H9 (cell line): Measurements from ENCODE around the gene CLPSL1. TPM values are rescaled to one million over a fixed set of nuclear protein-coding genes. Genes with fewer than 3 reads are reported as not detected.

Experiments
- DNase-seq: peaks from one replicate; pipeline ENCODE4 v3.0.0-alpha.2; 2017
- H2AFZ ChIP-seq: one replicate; pipeline ENCODE4 v1.6.1; 2013; ENCODE audit warnings: mild to moderate bottlenecking, low read length, control low read depth, moderate library complexity
- H2AK5ac ChIP-seq: 2 replicates; pipeline ENCODE4 v1.6.1; 2013; ENCODE audit warnings: low read length, control low read depth, mixed read lengths; ENCODE audit not compliant: insufficient read length
- H2BK120ac ChIP-seq: one replicate; pipeline ENCODE4 v1.6.1; 2013; ENCODE audit warnings: low read depth, mild to moderate bottlenecking, low read length, control low read depth, inconsistent platforms; ENCODE audit not compliant: poor library complexity, severe bottlenecking
- H2BK12ac ChIP-seq: 2 replicates; pipeline ENCODE4 v1.6.1; 2013; ENCODE audit warnings: low read length, control low read depth, mixed read lengths, low read depth; ENCODE audit not compliant: insufficient read length
- H2BK15ac ChIP-seq: 2 replicates; pipeline ENCODE4 v1.6.1; 2013; ENCODE audit warnings: low read depth, low read length, control low read depth
- H2BK20ac ChIP-seq: one replicate; pipeline ENCODE4 v1.6.1; 2013; ENCODE audit warnings: low read depth, mild to moderate bottlenecking, low read length, control low read depth, inconsistent platforms; ENCODE audit not compliant: poor library complexity, severe bottlenecking
- H2BK5ac ChIP-seq: 2 replicates; pipeline ENCODE4 v1.6.1; 2013; ENCODE audit warnings: low read length, control low read depth, mixed read lengths; ENCODE audit not compliant: insufficient read length
- H3K14ac ChIP-seq: 2 replicates; pipeline ENCODE4 v1.6.1; 2013; ENCODE audit warnings: low read length, control low read depth; ENCODE audit not compliant: insufficient read depth
- H3K18ac ChIP-seq: 2 replicates; pipeline ENCODE4 v1.6.1; 2013; ENCODE audit warnings: low read depth, mild to moderate bottlenecking, mixed read lengths, low read length, control low read depth; ENCODE audit not compliant: insufficient read length
- H3K23ac ChIP-seq: 2 replicates; pipeline ENCODE4 v1.6.1; 2013; ENCODE audit warnings: low read length, control low read depth, mixed read lengths, low read depth; ENCODE audit not compliant: insufficient read length
- H3K23me2 ChIP-seq: 2 replicates; pipeline ENCODE4 v1.6.1; 2013; ENCODE audit warnings: low read depth, mild to moderate bottlenecking, mixed read lengths, low read length, control low read depth; ENCODE audit not compliant: insufficient read length, poor library complexity, severe bottlenecking
- H3K27ac ChIP-seq: 2 replicates; pipeline ENCODE4 v1.5.1; 2013; ENCODE audit warnings: low read length, control low read depth, mixed read lengths, low read depth; ENCODE audit not compliant: insufficient read length
- H3K27me3 ChIP-seq: 2 replicates; pipeline ENCODE4 v1.6.1; 2013; ENCODE audit warnings: low read length, control low read depth, inconsistent platforms; ENCODE audit not compliant: insufficient read depth
- H3K4ac ChIP-seq: 2 replicates; pipeline ENCODE4 v1.6.1; 2013; ENCODE audit warnings: low read depth, mild to moderate bottlenecking, control low read depth, inconsistent platforms, low read length, moderate library complexity
- H3K4me1 ChIP-seq: 2 replicates; pipeline ENCODE4 v1.6.1; 2013; ENCODE audit warnings: low read length, control low read depth, inconsistent platforms; ENCODE audit not compliant: insufficient read depth
- H3K4me2 ChIP-seq: 2 replicates; pipeline ENCODE4 v1.6.1; 2013; ENCODE audit warnings: low read length, control low read depth, mixed read lengths; ENCODE audit not compliant: insufficient read length, insufficient read depth
- H3K56ac ChIP-seq: 2 replicates; pipeline ENCODE4 v1.6.1; 2013; ENCODE audit warnings: low read depth, mild to moderate bottlenecking, mixed read lengths, low read length, control low read depth; ENCODE audit not compliant: insufficient read length
- H3K79me1 ChIP-seq: 2 replicates; pipeline ENCODE4 v1.6.1; 2013; ENCODE audit warnings: low read depth, mild to moderate bottlenecking, moderate library complexity, low read length, control low read depth, inconsistent platforms; ENCODE audit not compliant: insufficient read depth, poor library complexity, severe bottlenecking
- H3K79me2 ChIP-seq: 2 replicates; pipeline ENCODE4 v1.6.1; 2013; ENCODE audit warnings: low read length, control low read depth, inconsistent platforms; ENCODE audit not compliant: insufficient read depth
- H3K9ac ChIP-seq: 2 replicates; pipeline ENCODE4 v1.6.1; 2013; ENCODE audit warnings: low read length, control low read depth, mixed read lengths; ENCODE audit not compliant: insufficient read length; ENCODE audit errors: extremely low read depth
- H3K9me3 ChIP-seq: one replicate; pipeline ENCODE4 v1.6.1; 2013; ENCODE audit warnings: low read depth, low read length, inconsistent platforms; ENCODE audit not compliant: control insufficient read depth
- H3T11ph ChIP-seq: one replicate; pipeline ENCODE4 v1.6.1; 2013; ENCODE audit warnings: mild to moderate bottlenecking, low read length, control low read depth, inconsistent platforms
- H4K20me1 ChIP-seq: one replicate; pipeline ENCODE4 v1.6.1; 2013; ENCODE audit not compliant: control insufficient read depth, insufficient read length, insufficient read depth
- H4K5ac ChIP-seq: 2 replicates; pipeline ENCODE4 v1.6.1; 2013; ENCODE audit warnings: low read depth, mild to moderate bottlenecking, mixed read lengths, low read length, control low read depth; ENCODE audit not compliant: insufficient read length
- H4K8ac ChIP-seq: replicated peaks from 2 replicates; pipeline ENCODE4 v1.6.1; 2013; ENCODE audit warnings: low read length, control low read depth, mixed read lengths, low read depth; ENCODE audit not compliant: insufficient read length
- H4K91ac ChIP-seq: 2 replicates; pipeline ENCODE4 v1.6.1; 2013; ENCODE audit warnings: low read depth, mild to moderate bottlenecking, moderate library complexity, mixed read lengths, low read length, control low read depth; ENCODE audit not compliant: insufficient read length
- H3K27ac Mint-ChIP-seq, 3 experiments: 2 replicates in 2 of 3; 3 replicates in 1 of 3; pipeline ENCODE4 v1.8.0; 2020 to 2021; ENCODE audit warnings: mixed read lengths in 3 of 3, mild to moderate bottlenecking in 1 of 3, moderate library complexity in 1 of 3
- H3K27me3 Mint-ChIP-seq: 2 replicates; pipeline ENCODE4 v1.8.0; 2021; ENCODE audit warnings: low read depth, mild to moderate bottlenecking, moderate library complexity, mixed read lengths
- H3K36me3 Mint-ChIP-seq, 3 experiments: 2 replicates in 2 of 3; 3 replicates in 1 of 3; pipeline ENCODE4 v1.8.0; 2020 to 2021; ENCODE audit warnings: low read depth in 3 of 3, mixed read lengths in 3 of 3; ENCODE audit not compliant: insufficient read depth in 1 of 3
- H3K4me1 Mint-ChIP-seq, 2 experiments: 2 replicates each; pipeline ENCODE4 v1.8.0; 2020; ENCODE audit warnings: mixed read lengths in 2 of 2
- H3K4me3 Mint-ChIP-seq, 2 experiments: 2 replicates in 1 of 2; 3 replicates in 1 of 2; pipeline ENCODE4 v1.8.0; 2020 to 2021; ENCODE audit warnings: mild to moderate bottlenecking in 2 of 2, mixed read lengths in 2 of 2, moderate library complexity in 1 of 2
- H3K9me3 Mint-ChIP-seq, 2 experiments: 2 replicates in 1 of 2; 3 replicates in 1 of 2; pipeline ENCODE4 v1.8.0; 2020; ENCODE audit warnings: mild to moderate bottlenecking in 2 of 2, mixed read lengths in 2 of 2, moderate library complexity in 1 of 2
- CTCF ChIP-seq: fragments of 200-600 bp; sonication (generic); conservative IDR thresholded peaks from 3 replicates; pipeline ENCODE4 v1.8.0; 2021; ENCODE audit warnings: antibody characterized with exemption, mild to moderate bottlenecking
- WGBS: extraction: QIAGEN DNeasy Blood & Tissue Kit; methylation state at CpG from one replicate; pipeline ENCODE4 v1.1.7; 2013; ENCODE audit warnings: missing lambda C conversion rate, low lambda C conversion rate, mixed read lengths; ENCODE audit not compliant: insufficient read length; ENCODE audit errors: extremely low coverage; 5-methylcytosine and 5-hydroxymethylcytosine counted together
- total RNA-seq: library from RNA; stranded (reverse); gene quantifications from 2 replicates; pipeline ENCODE4 v1.2.1, GENCODE V29; 2021

Gene CLPSL1
- total RNA-seq, 1 experiment from 2014 or later: not detected

- no peak overlapping the region for H2BK12ac ChIP-seq
- no peak overlapping the region for H4K91ac ChIP-seq
- no peak overlapping the region for H3K18ac ChIP-seq
- no peaks in the 10 kb centered on the region; a peak in 1 of 5 replicates for H3K9me3 Mint-ChIP-seq
- H3K14ac ChIP-seq: no peak overlapping the region
- H3K27me3 ChIP-seq: no peaks in the 10 kb centered on the region
- H3K9me3 ChIP-seq: no peaks in the 10 kb centered on the region
- H4K8ac ChIP-seq: no peak overlapping the region
- H3K27me3 Mint-ChIP-seq: no peaks in the 10 kb centered on the region; the same call in none of the 2 replicates
- H3K23ac ChIP-seq: no peak overlapping the region
- no peaks in the 10 kb centered on the region for H3K23me2 ChIP-seq
- no peak overlapping the region for H3K4me2 ChIP-seq
- H3K27ac ChIP-seq: no peak overlapping the region
- H3K27ac Mint-ChIP-seq: peak overlapping the region in 2 of 3 experiments; percentile 30 to 44; a peak in 3 of 7 replicates
- no peak overlapping the region for H2AK5ac ChIP-seq
- no peak overlapping the region for H3K56ac ChIP-seq
- H3K9ac ChIP-seq: no peak overlapping the region
- WGBS: no CpG with 5 or more reads among the region's 6 CpGs
- no peaks in the 10 kb centered on the region for H3K79me2 ChIP-seq
- no peak overlapping the region; a peak in 1 of 5 replicates for H3K4me3 Mint-ChIP-seq
- H3K4me1 Mint-ChIP-seq: peaks cover 39% of the 10 kb centered on the region in 2 experiments
- no peaks in the 10 kb centered on the region; a peak in 1 of 7 replicates for H3K36me3 Mint-ChIP-seq
- no peak overlapping the region for H2BK5ac ChIP-seq
- no peak overlapping the region for H2BK120ac ChIP-seq
- H3K4ac ChIP-seq: no peak overlapping the region
- no peak for TF ChIP-seq CTCF
- no peak overlapping the region for H4K5ac ChIP-seq
- DNase-seq: no peak
- no peak overlapping the region for H2AFZ ChIP-seq
- no peaks in the 10 kb centered on the region for H4K20me1 ChIP-seq
- H3K4me1 ChIP-seq: peaks cover 15% of the 10 kb centered on the region; the same call in 1 of the 2 replicates
- H2BK20ac ChIP-seq: no peak overlapping the region
- H2BK15ac ChIP-seq: no peak overlapping the region
- no peak overlapping the region for H3T11ph ChIP-seq
- no peaks in the 10 kb centered on the region for H3K79me1 ChIP-seq
Measured at GRCh38 chr6:35754452-35755277, 26.2 kb upstream of the CLPSL1 start.
